Neuronal stem cell (in vitro differentiated cells): ENCODE measurements around the gene MYCBPAP.

Experiments
- DNase-seq: peaks from one replicate; pipeline ENCODE4 v3.0.0-alpha.2; 2013; ENCODE audit warnings: low spot score
- H2AFZ ChIP-seq: one replicate; pipeline ENCODE4 v1.6.1; 2013; ENCODE audit warnings: mild to moderate bottlenecking, low read length, inconsistent platforms
- H2AK5ac ChIP-seq: 2 replicates; pipeline ENCODE4 v1.6.1; 2013; ENCODE audit warnings: low read depth, mild to moderate bottlenecking, inconsistent platforms, low read length, moderate library complexity, mixed read lengths
- H2BK120ac ChIP-seq: 2 replicates; pipeline ENCODE4 v1.6.1; 2013; ENCODE audit warnings: low read depth, mild to moderate bottlenecking, inconsistent platforms, low read length, moderate library complexity, mixed read lengths
- H2BK12ac ChIP-seq: one replicate; pipeline ENCODE4 v1.6.1; 2013; ENCODE audit warnings: low read length, inconsistent platforms
- H2BK15ac ChIP-seq: 2 replicates; pipeline ENCODE4 v1.6.1; 2013; ENCODE audit warnings: mild to moderate bottlenecking, low read length, inconsistent platforms, mixed read lengths
- H2BK5ac ChIP-seq: one replicate; pipeline ENCODE4 v1.6.1; 2013; ENCODE audit warnings: inconsistent platforms, mild to moderate bottlenecking, low read length, moderate library complexity
- H3K14ac ChIP-seq: one replicate; pipeline ENCODE4 v1.6.1; 2013; ENCODE audit warnings: low read length, inconsistent platforms
- H3K18ac ChIP-seq: 2 replicates; pipeline ENCODE4 v1.6.1; 2013; ENCODE audit warnings: low read length, inconsistent platforms
- H3K23ac ChIP-seq: 2 replicates; pipeline ENCODE4 v1.6.1; 2013; ENCODE audit warnings: low read depth, mild to moderate bottlenecking, mixed read lengths, low read length, inconsistent platforms; ENCODE audit not compliant: poor library complexity
- H3K27ac ChIP-seq: replicated peaks from 3 replicates; pipeline ENCODE4 v1.5.1; 2013; ENCODE audit warnings: low read length, inconsistent platforms
- H3K27me3 ChIP-seq, 3 experiments: 2 replicates each; pipeline ENCODE4 v1.6.1; 2013; ENCODE audit warnings: low read length in 3 of 3, mild to moderate bottlenecking in 2 of 3, inconsistent platforms in 1 of 3, low read depth in 1 of 3, mixed read lengths in 1 of 3, moderate library complexity in 1 of 3; ENCODE audit not compliant: control insufficient read depth in 3 of 3, insufficient read depth in 3 of 3
- H3K36me3 ChIP-seq, 2 donors: replicated peaks in 1 of 2; 2 replicates each; pipeline ENCODE4 v1.6.1; 2013; ENCODE audit warnings: low read length in 2 of 2; ENCODE audit not compliant: control insufficient read depth in 2 of 2, insufficient read depth in 2 of 2
- H3K4ac ChIP-seq: 2 replicates; pipeline ENCODE4 v1.6.1; 2013; ENCODE audit warnings: inconsistent platforms, mild to moderate bottlenecking, low read length, moderate library complexity
- H3K4me1 ChIP-seq, 2 donors: 1 replicate in 1 of 2; 2 replicates in 1 of 2; pipeline ENCODE4 v1.6.1; 2013; ENCODE audit warnings: low read length in 2 of 2, low read depth in 1 of 2; ENCODE audit not compliant: control insufficient read depth in 2 of 2, insufficient read depth in 1 of 2
- H3K4me2 ChIP-seq: one replicate; pipeline ENCODE4 v1.6.1; 2013; ENCODE audit warnings: mild to moderate bottlenecking, low read length, inconsistent platforms; ENCODE audit not compliant: insufficient read depth, poor library complexity, severe bottlenecking
- H3K4me3 ChIP-seq, 2 donors: 2 replicates each; pipeline ENCODE4 v1.5.1; 2013; ENCODE audit warnings: low read length in 2 of 2, mild to moderate bottlenecking in 2 of 2, inconsistent platforms in 1 of 2, moderate library complexity in 1 of 2
- H3K79me1 ChIP-seq: one replicate; pipeline ENCODE4 v1.6.1; 2013; ENCODE audit warnings: low read depth, mild to moderate bottlenecking, inconsistent platforms, low read length, moderate library complexity
- H3K9ac ChIP-seq: one replicate; pipeline ENCODE4 v1.6.1; 2013; ENCODE audit warnings: mild to moderate bottlenecking, low read depth, low read length, inconsistent platforms; ENCODE audit not compliant: poor library complexity
- H3K9me3 ChIP-seq, 2 donors: replicated peaks in 1 of 2; 2 replicates each; pipeline versions ENCODE3 to v1.6.1; 2013; ENCODE audit warnings: low read length in 2 of 2, mild to moderate bottlenecking in 2 of 2, inconsistent platforms in 1 of 2, low read depth in 1 of 2, mixed read lengths in 1 of 2, moderate library complexity in 1 of 2; ENCODE audit not compliant: control insufficient read depth in 2 of 2, insufficient read depth in 1 of 2
- H4K8ac ChIP-seq: one replicate; pipeline ENCODE4 v1.6.1; 2013; ENCODE audit warnings: low read depth, mild to moderate bottlenecking, inconsistent platforms, low read length, moderate library complexity
- H4K91ac ChIP-seq: one replicate; pipeline ENCODE4 v1.6.1; 2013; ENCODE audit warnings: low read length, low read depth, mild to moderate bottlenecking, inconsistent platforms; ENCODE audit not compliant: poor library complexity
- WGBS, 2 donors: extraction: QIAGEN DNeasy Blood & Tissue Kit; methylation state at CpG; one replicate each; pipeline ENCODE4 v1.1.7; 2013; ENCODE audit warnings: missing lambda C conversion rate in 2 of 2, mixed read lengths in 1 of 2; ENCODE audit not compliant: insufficient read length in 2 of 2, insufficient replicate concordance in 1 of 2; ENCODE audit errors: extremely low coverage in 2 of 2; 5-methylcytosine and 5-hydroxymethylcytosine counted together

Gene MYCBPAP

DNA sequence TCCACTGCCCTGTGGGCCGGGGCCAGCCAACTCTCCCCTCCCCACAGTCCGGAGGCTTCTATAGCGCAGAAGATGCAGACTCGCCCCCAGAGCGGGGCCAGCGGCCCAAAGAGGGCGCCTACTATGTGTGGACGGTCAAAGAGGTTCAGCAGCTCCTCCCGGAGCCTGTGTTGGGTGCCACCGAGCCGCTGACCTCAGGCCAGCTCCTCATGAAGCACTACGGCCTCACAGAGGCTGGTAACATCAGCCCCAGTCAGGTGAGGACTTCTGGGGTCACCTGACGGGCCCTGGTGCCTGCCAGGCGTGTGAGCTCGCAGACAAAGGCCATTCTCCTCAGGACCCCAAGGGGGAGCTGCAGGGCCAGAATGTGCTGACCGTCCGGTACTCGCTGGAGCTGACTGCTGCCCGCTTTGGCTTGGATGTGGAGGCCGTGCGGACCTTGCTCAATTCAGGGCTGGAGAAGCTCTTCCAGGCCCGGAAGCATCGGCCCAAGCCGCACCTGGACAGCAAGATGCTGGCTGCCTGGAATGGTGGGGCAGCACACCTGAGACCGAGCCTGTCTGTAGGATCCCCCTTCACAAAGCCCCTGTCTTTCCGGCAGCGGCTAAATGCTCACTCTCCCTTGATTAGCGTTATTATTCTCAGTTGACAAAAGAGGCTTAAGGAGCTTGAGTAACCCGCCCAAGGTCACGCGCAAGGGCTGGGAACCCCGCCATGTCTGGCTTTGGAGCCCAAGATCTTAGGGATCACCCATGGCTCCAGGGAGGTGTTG, 42.6 kb downstream of the MYCBPAP start:
- Histone ChIP-seq H3K4me2 (no peak overlapping the region), H3K9ac (no peak overlapping the region), H3K27me3 (no peaks in the 10 kb centered on the region), H2AFZ (peak overlapping the region; percentile 46), H2AK5ac (peak overlapping the region; percentile 97), H3K27ac (no peak overlapping the region), H2BK12ac (no peak overlapping the region), H2BK5ac (peak overlapping the region; percentile 42), H4K91ac (no peak overlapping the region), H3K18ac (peak overlapping the region; percentile 46), H4K8ac (no peak overlapping the region), H2BK15ac (no peak overlapping the region), H3K4me1 (peaks cover 9 to 11% of the 10 kb centered on the region in 2 donors), H3K36me3 (peaks cover 0 to 2% of the 10 kb centered on the region in 2 donors), H3K4ac (no peak overlapping the region), H3K9me3 (no peaks in the 10 kb centered on the region), H3K23ac (no peak overlapping the region), H3K79me1 (peaks cover 4% of the 10 kb centered on the region), H3K4me3 (no peak overlapping the region), H2BK120ac (no peak overlapping the region), H3K14ac (no peak overlapping the region)
- WGBS, 2 donors, result no CpG with 5 or more reads among the region's 32 CpGs
- peak; percentile 83 for DNase-seq

DNA sequence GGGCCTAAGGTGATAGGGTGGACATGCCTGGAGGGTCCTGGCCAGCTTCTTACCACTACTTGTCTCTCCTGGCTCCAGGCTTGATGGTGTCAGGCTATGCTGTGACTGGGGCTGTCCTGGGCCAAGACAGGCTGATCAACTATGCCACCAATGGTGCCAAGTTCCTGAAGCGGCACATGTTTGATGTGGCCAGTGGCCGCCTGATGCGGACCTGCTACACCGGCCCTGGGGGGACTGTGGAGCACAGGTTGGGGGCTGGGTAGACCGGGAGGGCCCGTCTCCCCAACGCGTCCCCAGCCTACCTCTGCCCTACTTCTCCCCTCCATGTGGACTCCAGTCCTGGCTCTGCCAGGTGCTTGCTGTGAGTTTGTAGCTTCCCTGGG, 43.2 kb downstream of the MYCBPAP start:
- peak overlapping the region; percentile 82 for H2BK15ac ChIP-seq
- peaks cover 11% of the 10 kb centered on the region in 2 donors for H3K4me1 ChIP-seq
- H2BK120ac ChIP-seq, result peak overlapping the region; percentile 88
- H3K27me3 ChIP-seq, result no peaks in the 10 kb centered on the region
- H3K14ac ChIP-seq, result no peak overlapping the region
- no peak overlapping the region for H3K23ac ChIP-seq
- H3K9me3 ChIP-seq, result no peaks in the 10 kb centered on the region
- H2BK12ac ChIP-seq, result no peak overlapping the region
- H3K4ac ChIP-seq, result no peak overlapping the region
- WGBS, 2 donors, result no CpG with 5 or more reads among the region's 8 CpGs
- peaks cover 0 to 2% of the 10 kb centered on the region in 2 donors for H3K36me3 ChIP-seq
- no peak overlapping the region for H3K9ac ChIP-seq
- no peak overlapping the region for H4K91ac ChIP-seq
- H4K8ac ChIP-seq, result no peak overlapping the region
- H2BK5ac ChIP-seq, result peak overlapping the region; percentile 42
- no peak for DNase-seq
- no peak overlapping the region for H3K4me3 ChIP-seq
- no peak overlapping the region for H3K4me2 ChIP-seq
- H3K79me1 ChIP-seq, result peaks cover 4% of the 10 kb centered on the region
- H2AK5ac ChIP-seq, result peak overlapping the region; percentile 90
- no peak overlapping the region for H3K27ac ChIP-seq
- peak overlapping the region; percentile 59 for H3K18ac ChIP-seq
- no peak overlapping the region for H2AFZ ChIP-seq

DNA sequence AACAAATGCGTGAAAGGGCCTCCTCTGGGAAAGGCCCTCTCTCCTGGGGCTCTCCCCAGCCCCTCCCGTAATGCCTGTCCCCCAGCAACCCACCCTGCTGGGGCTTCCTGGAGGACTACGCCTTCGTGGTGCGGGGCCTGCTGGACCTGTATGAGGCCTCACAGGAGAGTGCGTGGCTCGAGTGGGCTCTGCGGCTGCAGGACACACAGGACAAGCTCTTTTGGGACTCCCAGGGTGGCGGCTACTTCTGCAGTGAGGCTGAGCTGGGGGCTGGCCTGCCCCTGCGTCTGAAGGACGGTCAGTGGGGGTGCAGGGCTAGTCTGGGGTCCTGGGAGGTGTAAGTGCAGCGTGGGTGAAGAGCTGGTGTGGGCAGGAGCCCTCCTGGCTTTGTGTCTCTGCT, 43.6 kb downstream of the MYCBPAP start:
- no peak overlapping the region for H3K27ac ChIP-seq
- no CpG with 5 or more reads among the region's 12 CpGs for WGBS, 2 donors
- no peak overlapping the region for H3K4me2 ChIP-seq
- H3K23ac ChIP-seq, result no peak overlapping the region
- H3K14ac ChIP-seq, result no peak overlapping the region
- H3K4ac ChIP-seq, result no peak overlapping the region
- peak overlapping the region; percentile 90 for H2AK5ac ChIP-seq
- H2BK15ac ChIP-seq, result peak overlapping the region; percentile 82
- peaks cover 11% of the 10 kb centered on the region in 2 donors for H3K4me1 ChIP-seq
- H3K36me3 ChIP-seq, result peaks cover 0 to 2% of the 10 kb centered on the region in 2 donors
- no peak overlapping the region for H3K4me3 ChIP-seq
- H2BK5ac ChIP-seq, result peak overlapping the region; percentile 42
- H4K91ac ChIP-seq, result no peak overlapping the region
- peak overlapping the region; percentile 88 for H2BK120ac ChIP-seq
- no peak overlapping the region for H3K9ac ChIP-seq
- H2BK12ac ChIP-seq, result no peak overlapping the region
- peaks cover 4% of the 10 kb centered on the region for H3K79me1 ChIP-seq
- no peak overlapping the region for H2AFZ ChIP-seq
- H3K9me3 ChIP-seq, result no peaks in the 10 kb centered on the region
- peak overlapping the region; percentile 4 for H4K8ac ChIP-seq
- no peaks in the 10 kb centered on the region for H3K27me3 ChIP-seq
- H3K18ac ChIP-seq, result no peak overlapping the region
- no peak for DNase-seq

DNA sequence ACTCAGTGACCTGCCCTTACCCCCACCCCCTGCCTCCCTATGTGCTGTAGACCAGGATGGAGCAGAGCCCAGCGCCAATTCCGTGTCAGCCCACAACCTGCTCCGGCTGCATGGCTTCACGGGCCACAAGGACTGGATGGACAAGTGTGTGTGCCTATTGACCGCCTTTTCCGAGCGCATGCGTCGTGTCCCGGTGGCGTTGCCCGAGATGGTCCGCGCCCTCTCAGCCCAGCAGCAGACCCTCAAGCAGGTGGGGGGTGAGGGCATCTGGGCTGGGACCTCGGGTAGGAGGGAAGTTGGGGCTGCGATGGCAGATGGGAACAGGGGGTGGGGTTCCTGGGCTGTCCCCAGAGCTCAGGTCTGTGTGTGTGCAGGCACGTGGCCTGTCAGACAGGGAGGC, 46.0 kb downstream of the MYCBPAP start:
- Histone ChIP-seq H2BK12ac (no peak overlapping the region), H4K91ac (no peak overlapping the region), H2AK5ac (no peak overlapping the region), H3K18ac (no peak overlapping the region), H3K27ac (no peak overlapping the region), H2BK5ac (no peak overlapping the region), H3K9me3 (no peaks in the 10 kb centered on the region), H3K4me1 (peaks cover 9 to 14% of the 10 kb centered on the region in 2 donors), H3K27me3 (peaks cover 3 to 14% (median 12%) of the 10 kb centered on the region in 3 experiments), H2AFZ (no peak overlapping the region), H3K4me2 (no peak overlapping the region), H4K8ac (no peak overlapping the region), H2BK15ac (no peak overlapping the region), H3K36me3 (peaks cover 0 to 2% of the 10 kb centered on the region in 2 donors), H3K14ac (no peak overlapping the region), H3K4me3 (no peak overlapping the region), H3K9ac (no peak overlapping the region), H3K4ac (no peak overlapping the region), H3K23ac (no peak overlapping the region), H3K79me1 (peaks cover under 1% of the 10 kb centered on the region), H2BK120ac (no peak overlapping the region)
- no CpG with 5 or more reads among the region's 17 CpGs for WGBS, 2 donors
- DNase-seq, result no peak
